Upper lobe of right lung (tissue), 1 donor: ENCODE results near the gene WDR81. TPM values are rescaled to one million over a fixed set of nuclear protein-coding genes. Genes with fewer than 3 reads are reported as not detected.

Experiments
- ATAC-seq: fragments of 200-7000 bp; cut with Tn5 transposase; one replicate; pipeline ENCODE4 v1.9.1; 2020; ENCODE audit warnings: mild to moderate bottlenecking, moderate library complexity
- DNase-seq: peaks from one replicate; pipeline ENCODE4 v3.0.0-alpha.2; 2020
- H3K27ac ChIP-seq: fragments of 200-600 bp; one replicate; pipeline ENCODE4 v1.8.0; 2022
- H3K27me3 ChIP-seq: fragments of 200-600 bp; one replicate; pipeline ENCODE4 v1.8.0; 2022; ENCODE audit warnings: mild to moderate bottlenecking
- H3K36me3 ChIP-seq: fragments of 200-600 bp; one replicate; pipeline ENCODE4 v1.8.0; 2022
- H3K4me1 ChIP-seq: fragments of 200-600 bp; one replicate; pipeline ENCODE4 v1.8.0; 2022
- H3K4me3 ChIP-seq: fragments of 200-600 bp; one replicate; pipeline ENCODE4 v1.8.0; 2022; ENCODE audit warnings: mild to moderate bottlenecking
- H3K9me3 ChIP-seq: fragments of 200-600 bp; one replicate; pipeline ENCODE4 v1.8.0; 2022
- intact Hi-C: fragments of 100-400 bp; cut with DNase I; formaldehyde crosslinking; loops from one replicate; pipeline ENCODE4 v1.11.0; 2022
- total RNA-seq: library from RNA; stranded (reverse); fragmentation: NEBNext Ultra II Directional; extraction: Animal tissue kit (Norgen Biotek cat#: 25700); gene quantifications from one replicate; pipeline ENCODE4 v1.2.1, GENCODE V29; 2021
- TF ChIP-seq, protein P1 (sequence below): fragments of 200-600 bp; IDR thresholded peaks from one replicate; pipeline ENCODE4 v1.8.0; 2022; ENCODE audit warnings: antibody characterized with exemption
- donor health status: DM: no; HTN: yes; CAD: no; lungs with severe emphysema.

WDR81 gene
- total RNA-seq, 1 donor from 2014 or later, result 43.9 TPM

GRCh38 chr17:1710807-1711553 is 13.5 kb upstream of the WDR81 start:
- peaks cover 51% of the 10 kb centered on the region for H3K4me1 ChIP-seq
- TF ChIP-seq, protein P1, sequence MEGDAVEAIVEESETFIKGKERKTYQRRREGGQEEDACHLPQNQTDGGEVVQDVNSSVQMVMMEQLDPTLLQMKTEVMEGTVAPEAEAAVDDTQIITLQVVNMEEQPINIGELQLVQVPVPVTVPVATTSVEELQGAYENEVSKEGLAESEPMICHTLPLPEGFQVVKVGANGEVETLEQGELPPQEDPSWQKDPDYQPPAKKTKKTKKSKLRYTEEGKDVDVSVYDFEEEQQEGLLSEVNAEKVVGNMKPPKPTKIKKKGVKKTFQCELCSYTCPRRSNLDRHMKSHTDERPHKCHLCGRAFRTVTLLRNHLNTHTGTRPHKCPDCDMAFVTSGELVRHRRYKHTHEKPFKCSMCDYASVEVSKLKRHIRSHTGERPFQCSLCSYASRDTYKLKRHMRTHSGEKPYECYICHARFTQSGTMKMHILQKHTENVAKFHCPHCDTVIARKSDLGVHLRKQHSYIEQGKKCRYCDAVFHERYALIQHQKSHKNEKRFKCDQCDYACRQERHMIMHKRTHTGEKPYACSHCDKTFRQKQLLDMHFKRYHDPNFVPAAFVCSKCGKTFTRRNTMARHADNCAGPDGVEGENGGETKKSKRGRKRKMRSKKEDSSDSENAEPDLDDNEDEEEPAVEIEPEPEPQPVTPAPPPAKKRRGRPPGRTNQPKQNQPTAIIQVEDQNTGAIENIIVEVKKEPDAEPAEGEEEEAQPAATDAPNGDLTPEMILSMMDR, result no peak
- DNase-seq, result no peak
- peak overlapping the region; percentile 79 for H3K27ac ChIP-seq
- H3K9me3 ChIP-seq, result no peaks in the 10 kb centered on the region
- H3K4me3 ChIP-seq, result peak overlapping the region; percentile 71
- intact Hi-C loops, result loop anchor here (10.0 kb wide), 2 partner anchors 74 to 114 kb away; partner anchors contain the start of gene SMYD4
- H3K27me3 ChIP-seq, result no peaks in the 10 kb centered on the region
- ATAC-seq, result no peak
- H3K36me3 ChIP-seq, result peaks cover 46% of the 10 kb centered on the region

DNA sequence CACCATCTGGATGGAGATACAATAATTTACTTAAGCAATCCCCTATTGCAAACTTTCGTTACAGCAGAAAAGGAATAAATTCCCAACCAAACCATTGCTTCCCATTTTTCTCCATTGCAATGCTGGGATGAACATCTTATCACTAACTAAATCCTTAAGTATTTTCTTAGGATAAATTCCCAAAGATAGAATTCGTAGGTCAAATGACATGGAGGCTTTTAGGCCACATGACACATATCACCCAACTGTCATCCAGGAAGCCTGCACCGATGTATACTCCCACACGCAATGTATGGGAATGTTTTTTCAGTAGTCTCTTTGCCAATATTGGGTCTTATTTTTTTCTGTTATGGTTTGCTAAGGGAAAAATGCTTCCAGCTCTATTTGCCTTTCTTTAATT is 12.7 kb upstream of the WDR81 start:
- no peaks in the 10 kb centered on the region for H3K9me3 ChIP-seq
- H3K4me1 ChIP-seq, result peaks cover 51% of the 10 kb centered on the region
- intact Hi-C loops, result loop anchor here (10.0 kb wide), 2 partner anchors 73 to 113 kb away; partner anchors contain the start of gene SMYD4
- DNase-seq (no peak), ATAC-seq (no peak)
- H3K27me3 ChIP-seq, result no peaks in the 10 kb centered on the region
- H3K4me3 ChIP-seq, result no peak overlapping the region
- no peak overlapping the region for H3K27ac ChIP-seq
- H3K36me3 ChIP-seq, result peaks cover 46% of the 10 kb centered on the region
- TF ChIP-seq, protein P1, result no peak

DNA sequence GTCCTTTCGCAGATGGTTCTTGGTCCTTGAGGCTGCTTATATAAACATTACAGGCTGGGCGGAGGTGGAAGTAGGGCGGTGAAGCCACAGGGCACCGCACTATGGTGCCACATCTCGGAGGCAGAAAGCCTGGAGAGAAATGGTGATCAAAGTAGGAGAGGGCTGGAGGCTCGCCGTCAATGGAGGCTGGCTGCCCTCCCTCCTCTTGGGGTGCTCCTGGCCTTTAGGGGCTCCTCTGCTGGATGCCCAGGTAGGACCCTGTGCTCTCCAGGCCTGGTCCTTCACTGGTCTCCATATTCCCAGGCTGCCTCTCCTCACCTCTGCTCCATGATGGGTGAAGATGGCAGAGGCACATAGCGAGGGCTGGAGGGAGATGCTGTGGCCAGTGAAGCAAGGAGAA is 12.2 kb upstream of the WDR81 start:
- intact Hi-C loops, result loop anchor here (10.0 kb wide), 2 partner anchors 73 to 113 kb away; partner anchors contain the start of gene SMYD4
- H3K27me3 ChIP-seq, result no peaks in the 10 kb centered on the region
- no peak for ATAC-seq
- H3K4me1 ChIP-seq, result peaks cover 51% of the 10 kb centered on the region
- H3K27ac ChIP-seq, result no peak overlapping the region
- DNase-seq, result no peak
- TF ChIP-seq, protein P1, result no peak
- H3K36me3 ChIP-seq, result peaks cover 42% of the 10 kb centered on the region
- no peaks in the 10 kb centered on the region for H3K9me3 ChIP-seq
- no peak overlapping the region for H3K4me3 ChIP-seq

- Histone ChIP-seq H3K9me3 (no peaks in the 10 kb centered on the region), H3K27ac (peak overlapping the region; percentile 98), H3K4me3 (peak overlapping the region; percentile 90), H3K4me1 (peaks cover 59% of the 10 kb centered on the region), H3K27me3 (no peaks in the 10 kb centered on the region), H3K36me3 (peaks cover 32% of the 10 kb centered on the region)
- no peak for DNase-seq
- TF ChIP-seq, protein P1, result no peak
- ATAC-seq, result no peak
- intact Hi-C loops, result loop anchor here (10.0 kb wide), 2 partner anchors 71 to 111 kb away; partner anchors contain the start of gene SMYD4
These were observed 11.2 kb upstream of the WDR81 start for GRCh38 chr17:1713160-1713877.

GRCh38 chr17:1713878-1714426 is 10.6 kb upstream of the WDR81 start:
- intact Hi-C loops, result loop anchor here (10.0 kb wide), 2 partner anchors 71 to 111 kb away; partner anchors contain the start of gene SMYD4
- DNase-seq (peak; percentile 71), ATAC-seq (no peak)
- Histone ChIP-seq H3K4me1 (peaks cover 60% of the 10 kb centered on the region), H3K27ac (peak overlapping the region; percentile 98), H3K4me3 (peak overlapping the region; percentile 90), H3K9me3 (no peaks in the 10 kb centered on the region), H3K36me3 (peaks cover 32% of the 10 kb centered on the region), H3K27me3 (no peaks in the 10 kb centered on the region)
- TF ChIP-seq, protein P1, result peak; percentile 43
